DOHH2 (cell line): ENCODE data around the gene DCTN4.

Experiments
- EZH2phosphoT487 ChIP-seq: fragments of 200-600 bp; sonication (generic); IDR thresholded peaks from 2 replicates; pipeline ENCODE4 v1.6.1; 2017; ENCODE audit warnings: borderline replicate concordance, mild to moderate bottlenecking, antibody characterized with exemption, low read length, moderate library complexity, mixed read lengths
- TF ChIP-seq, protein P1 (sequence below): fragments of 200-600 bp; sonication (generic); IDR thresholded peaks from one replicate; pipeline ENCODE4 v1.5.1; 2014; ENCODE audit warnings: antibody characterized with exemption, mild to moderate bottlenecking, low read depth, low read length; ENCODE audit not compliant: poor library complexity, severe bottlenecking

DNA sequence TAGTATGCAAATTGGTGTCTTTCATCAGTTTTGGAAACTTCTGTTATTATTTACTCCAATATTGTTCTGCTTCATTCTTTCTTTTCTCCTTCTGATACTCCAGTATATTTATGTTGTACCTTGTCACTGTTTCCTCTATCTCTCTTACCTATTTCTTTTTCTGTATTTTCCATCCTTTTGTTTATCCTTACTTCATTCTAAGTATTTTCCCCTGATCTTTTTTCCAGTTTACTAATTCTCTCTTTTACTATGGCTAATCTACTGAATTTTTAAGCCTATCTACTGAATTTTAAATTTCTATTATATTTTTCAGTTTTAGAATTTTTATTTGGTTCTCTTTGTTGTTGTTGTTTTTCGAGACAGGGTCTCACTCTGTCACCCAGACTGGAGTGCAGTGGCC is 27.1 kb upstream of the DCTN4 start:
- TF ChIP-seq, protein P1, sequence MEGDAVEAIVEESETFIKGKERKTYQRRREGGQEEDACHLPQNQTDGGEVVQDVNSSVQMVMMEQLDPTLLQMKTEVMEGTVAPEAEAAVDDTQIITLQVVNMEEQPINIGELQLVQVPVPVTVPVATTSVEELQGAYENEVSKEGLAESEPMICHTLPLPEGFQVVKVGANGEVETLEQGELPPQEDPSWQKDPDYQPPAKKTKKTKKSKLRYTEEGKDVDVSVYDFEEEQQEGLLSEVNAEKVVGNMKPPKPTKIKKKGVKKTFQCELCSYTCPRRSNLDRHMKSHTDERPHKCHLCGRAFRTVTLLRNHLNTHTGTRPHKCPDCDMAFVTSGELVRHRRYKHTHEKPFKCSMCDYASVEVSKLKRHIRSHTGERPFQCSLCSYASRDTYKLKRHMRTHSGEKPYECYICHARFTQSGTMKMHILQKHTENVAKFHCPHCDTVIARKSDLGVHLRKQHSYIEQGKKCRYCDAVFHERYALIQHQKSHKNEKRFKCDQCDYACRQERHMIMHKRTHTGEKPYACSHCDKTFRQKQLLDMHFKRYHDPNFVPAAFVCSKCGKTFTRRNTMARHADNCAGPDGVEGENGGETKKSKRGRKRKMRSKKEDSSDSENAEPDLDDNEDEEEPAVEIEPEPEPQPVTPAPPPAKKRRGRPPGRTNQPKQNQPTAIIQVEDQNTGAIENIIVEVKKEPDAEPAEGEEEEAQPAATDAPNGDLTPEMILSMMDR, result no peak
- TF ChIP-seq EZH2phosphoT487, result no peak
